HG02981 (cell line): ENCODE measurements around the gene SDC1.

ENCODE experiments used
- ATAC-seq: cut with Tn5 transposase; IDR thresholded peaks from one replicate; pipeline ENCODE4 v1.9.1; 2021; ENCODE audit warnings: mild to moderate bottlenecking, moderate library complexity; ENCODE audit not compliant: unreplicated experiment

The SDC1 gene

GRCh38 chr2:20186855-20187187, 38.1 kb downstream of the SDC1 start:
- no peak for ATAC-seq

- ATAC-seq = no peak
These were observed 38.7 kb downstream of the SDC1 start for GRCh38 chr2:20186078-20186854.

- no peak for ATAC-seq
These were observed 39.5 kb downstream of the SDC1 start for GRCh38 chr2:20185176-20186022.

GRCh38 chr2:20184067-20184938, 40.6 kb downstream of the SDC1 start:
- no peak for ATAC-seq

GRCh38 chr2:20183373-20183772, 41.6 kb downstream of the SDC1 start:
- no peak for ATAC-seq

GRCh38 chr2:20182241-20182931, 42.5 kb downstream of the SDC1 start:
- no peak for ATAC-seq

- no peak for ATAC-seq
These were observed 43.2 kb downstream of the SDC1 start for GRCh38 chr2:20181761-20182160.

- ATAC-seq = no peak
These were observed 44.0 kb downstream of the SDC1 start for GRCh38 chr2:20180676-20181648.

- no peak for ATAC-seq
These were observed 45.0 kb downstream of the SDC1 start for GRCh38 chr2:20179755-20180594.

GRCh38 chr2:20179466-20179754, 45.5 kb downstream of the SDC1 start:
- no peak for ATAC-seq

- ATAC-seq = no peak
These were observed 46.1 kb downstream of the SDC1 start for GRCh38 chr2:20178666-20179465.

GRCh38 chr2:20178249-20178607, 46.7 kb downstream of the SDC1 start:
- no peak for ATAC-seq

GRCh38 chr2:20177556-20178248, 47.2 kb downstream of the SDC1 start:
- no peak for ATAC-seq

- ATAC-seq = no peak
These were observed 48.2 kb downstream of the SDC1 start for GRCh38 chr2:20176760-20177159.

GRCh38 chr2:20175931-20176330, 49.0 kb downstream of the SDC1 start:
- no peak for ATAC-seq

GRCh38 chr2:20175267-20175666, 49.7 kb downstream of the SDC1 start:
- no peak for ATAC-seq

GRCh38 chr2:20174410-20174809, 50.5 kb downstream of the SDC1 start:
- no peak for ATAC-seq
